Esophagus muscularis mucosa (tissue), 3 donors: Measurements from ENCODE around the gene DYNC2LI1.

ENCODE experiments used
- POLR2A ChIP-seq: fragments of 450-650 bp; IDR thresholded peaks from one replicate; pipeline ENCODE4 v1.6.1; 2017; ENCODE audit warnings: antibody characterized with exemption, moderate library complexity, mild to moderate bottlenecking, low read depth
- POLR2AphosphoS5 ChIP-seq, 2 donors: sonication (generic); formaldehyde crosslinking; IDR thresholded peaks; one replicate each; pipeline ENCODE4 v1.6.1; 2017; ENCODE audit warnings: antibody characterized with exemption in 2 of 2
- TF ChIP-seq, protein P1 (sequence below), 3 experiments: fragments of 200-600 bp in 2 of 3; fragments of 450-650 bp in 1 of 3; sonication (generic) in 2 of 3; IDR thresholded peaks; one replicate each; pipeline ENCODE4 v1.5.1; 2017 to 2019; ENCODE audit warnings: antibody characterized with exemption in 3 of 3, mild to moderate bottlenecking in 2 of 3, moderate library complexity in 1 of 3

DNA sequence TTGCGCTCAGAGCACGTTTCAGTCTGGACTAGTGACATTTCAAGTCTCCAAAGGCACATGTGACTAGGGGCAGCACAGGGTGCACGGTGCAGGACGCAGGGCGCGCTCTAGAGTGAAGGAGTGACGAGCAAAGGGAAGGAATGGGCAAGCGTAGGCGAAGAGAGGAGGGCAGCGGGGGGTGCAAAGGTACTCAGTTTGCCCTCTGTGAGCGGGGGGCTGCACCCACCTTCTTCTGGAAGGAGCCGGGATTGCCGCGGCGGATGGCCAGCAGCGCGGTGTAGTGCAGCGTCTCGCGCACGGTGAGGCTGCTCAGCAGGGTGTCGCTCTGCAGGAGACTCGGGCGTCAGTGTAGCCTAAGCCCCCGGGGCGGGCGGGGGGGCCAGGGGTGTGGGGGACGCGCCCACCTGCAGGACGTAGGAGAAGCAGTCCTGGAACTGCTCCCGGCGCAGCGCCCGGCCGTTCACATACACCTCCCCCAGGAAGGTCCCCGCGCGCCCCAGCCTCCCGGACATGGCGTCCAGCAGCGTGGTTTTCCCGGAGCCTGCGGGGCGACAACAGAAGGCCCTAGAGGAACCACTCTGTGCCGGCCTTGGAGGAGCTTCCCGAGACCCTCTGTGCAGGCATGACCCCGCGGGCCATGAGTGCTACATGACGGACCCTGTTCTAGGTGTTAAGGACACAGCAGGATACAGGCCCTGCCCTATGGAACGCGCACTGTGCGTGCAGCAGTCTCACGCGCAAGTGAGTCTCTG, 57.9 kb downstream of the DYNC2LI1 start:
- TF ChIP-seq POLR2A = no peak
- TF ChIP-seq POLR2AphosphoS5 (IDR thresholded peaks at IDR 0.05) = no peak
- TF ChIP-seq, protein P1, sequence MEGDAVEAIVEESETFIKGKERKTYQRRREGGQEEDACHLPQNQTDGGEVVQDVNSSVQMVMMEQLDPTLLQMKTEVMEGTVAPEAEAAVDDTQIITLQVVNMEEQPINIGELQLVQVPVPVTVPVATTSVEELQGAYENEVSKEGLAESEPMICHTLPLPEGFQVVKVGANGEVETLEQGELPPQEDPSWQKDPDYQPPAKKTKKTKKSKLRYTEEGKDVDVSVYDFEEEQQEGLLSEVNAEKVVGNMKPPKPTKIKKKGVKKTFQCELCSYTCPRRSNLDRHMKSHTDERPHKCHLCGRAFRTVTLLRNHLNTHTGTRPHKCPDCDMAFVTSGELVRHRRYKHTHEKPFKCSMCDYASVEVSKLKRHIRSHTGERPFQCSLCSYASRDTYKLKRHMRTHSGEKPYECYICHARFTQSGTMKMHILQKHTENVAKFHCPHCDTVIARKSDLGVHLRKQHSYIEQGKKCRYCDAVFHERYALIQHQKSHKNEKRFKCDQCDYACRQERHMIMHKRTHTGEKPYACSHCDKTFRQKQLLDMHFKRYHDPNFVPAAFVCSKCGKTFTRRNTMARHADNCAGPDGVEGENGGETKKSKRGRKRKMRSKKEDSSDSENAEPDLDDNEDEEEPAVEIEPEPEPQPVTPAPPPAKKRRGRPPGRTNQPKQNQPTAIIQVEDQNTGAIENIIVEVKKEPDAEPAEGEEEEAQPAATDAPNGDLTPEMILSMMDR (IDR thresholded peaks at IDR 0.05) = no peak
